HG03025 (cell line): ENCODE results near the gene AHI1.
"Not testable (repeated sequence)": the region's sequence is repeated elsewhere in the genome, so short reads cannot be mapped to it uniquely, and the experiment has no call there.

Experiments
- ATAC-seq: cut with Tn5 transposase; IDR thresholded peaks from one replicate; pipeline ENCODE4 v1.9.1; 2021; ENCODE audit warnings: mild to moderate bottlenecking, moderate library complexity; ENCODE audit not compliant: unreplicated experiment, low FRiP score

Gene AHI1

DNA sequence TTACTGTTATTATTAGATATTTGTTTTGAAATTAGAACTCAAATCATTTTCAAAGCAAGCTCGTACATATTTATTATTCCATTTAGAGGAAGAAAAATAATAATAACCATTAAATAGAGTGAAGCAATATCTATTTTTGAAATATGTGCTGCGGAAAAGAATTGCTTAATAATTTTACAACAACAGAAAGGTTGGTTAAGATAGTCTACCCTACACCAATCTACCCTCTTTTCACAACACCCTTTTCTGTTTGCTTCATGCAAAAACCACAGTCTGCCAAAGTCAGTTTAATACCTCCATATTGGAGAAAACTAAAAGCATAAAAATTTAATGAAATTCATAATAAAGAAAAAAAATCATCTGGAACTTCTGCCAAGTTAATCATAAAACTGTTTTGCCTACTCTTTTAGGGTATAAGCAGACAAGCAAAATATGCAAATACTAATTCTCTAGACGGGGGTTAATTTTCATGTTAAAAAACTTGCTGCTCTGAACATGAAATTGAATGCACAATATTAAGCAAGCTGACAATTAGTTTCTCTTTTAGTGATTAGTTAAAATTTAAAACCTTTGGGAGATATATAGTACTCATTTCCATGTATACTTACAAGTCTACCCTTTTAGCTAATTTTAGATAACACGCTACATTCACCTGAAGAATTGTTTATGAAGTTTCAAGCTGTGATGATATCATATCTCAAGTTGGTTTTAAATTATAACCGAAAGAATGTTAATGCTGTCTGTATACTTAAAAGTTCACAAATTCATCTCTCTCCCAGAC is 100.2 kb downstream of the AHI1 start:
- no peak for ATAC-seq

GRCh38 chr6:135395136-135395535 is 102.4 kb downstream of the AHI1 start:
- ATAC-seq = no peak

- no peak for ATAC-seq
Measured at GRCh38 chr6:135393289-135393688, 104.3 kb downstream of the AHI1 start.

DNA sequence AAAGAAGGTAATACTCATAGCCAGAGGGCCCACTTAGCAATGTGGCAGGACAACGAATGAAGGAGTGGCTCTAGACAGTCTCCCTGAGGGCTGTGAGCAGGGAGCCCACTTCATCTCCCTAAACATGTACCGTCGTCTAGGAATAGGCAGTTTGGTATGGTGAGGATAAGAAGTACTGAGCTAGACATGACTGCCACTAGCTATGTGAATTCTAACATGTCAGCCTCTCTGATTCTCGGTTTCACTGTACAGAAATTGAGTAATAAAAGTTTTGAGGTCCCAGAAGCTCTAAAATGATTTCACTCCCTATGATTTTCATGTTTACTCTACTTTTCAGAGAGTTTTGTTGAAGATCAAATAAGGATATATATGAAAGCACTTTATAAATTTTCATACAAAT is 107.1 kb downstream of the AHI1 start:
- no peak for ATAC-seq

DNA sequence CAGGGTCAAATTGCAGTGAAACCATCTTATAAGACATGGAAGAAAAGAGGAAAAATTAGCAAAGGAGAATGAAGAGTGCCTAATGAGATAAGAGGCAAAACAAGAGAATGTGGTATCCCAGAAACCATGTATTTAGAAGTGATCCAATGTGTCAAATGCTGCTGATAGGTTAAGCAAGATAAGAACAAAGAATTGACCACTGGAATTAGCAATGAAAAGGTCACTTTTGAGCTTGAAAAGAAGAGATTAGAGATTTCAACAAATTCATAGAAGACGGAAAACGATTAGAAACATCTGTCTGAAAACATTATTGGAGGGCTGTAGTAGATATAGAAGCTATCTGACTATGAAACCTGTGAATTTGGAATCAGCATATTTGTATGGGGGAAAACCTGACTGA is 112.2 kb downstream of the AHI1 start:
- no peak for ATAC-seq

DNA sequence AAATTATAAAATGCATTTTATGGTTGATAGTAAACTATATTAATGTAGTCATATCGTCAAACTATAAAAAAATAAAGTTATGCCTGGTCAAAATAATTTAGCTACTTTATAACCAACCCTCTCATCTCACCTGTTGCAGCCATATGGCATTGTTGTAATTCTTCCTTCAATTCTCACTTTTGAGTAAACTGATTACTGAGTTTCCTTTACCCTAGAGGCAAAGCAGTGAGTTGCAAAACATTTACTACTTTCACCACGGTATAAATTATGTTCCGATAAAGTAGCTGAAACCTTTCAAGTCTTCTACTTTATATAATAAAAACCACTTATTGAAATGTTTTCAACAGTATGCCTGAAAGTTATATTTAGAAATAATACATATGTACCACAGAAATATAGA is 113.8 kb downstream of the AHI1 start:
- no peak for ATAC-seq

DNA sequence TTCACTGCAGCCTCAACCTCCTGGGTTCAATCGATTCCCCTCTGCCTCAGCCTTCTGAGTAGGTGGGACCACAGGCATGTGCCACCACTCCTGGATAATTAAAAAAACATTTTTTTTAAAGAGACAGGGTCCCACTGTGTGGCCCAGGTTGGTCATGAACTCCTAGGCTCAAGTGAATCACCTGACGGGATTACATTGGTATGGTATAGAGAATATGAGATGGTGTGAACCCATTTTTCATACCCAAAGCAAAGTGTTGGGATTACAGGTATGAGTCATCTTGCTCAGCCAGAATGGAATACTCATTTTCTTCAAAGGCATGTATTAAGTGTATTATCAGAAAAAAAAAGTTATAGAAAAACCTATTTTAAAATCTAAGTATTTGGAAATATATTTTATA is 114.2 kb downstream of the AHI1 start:
- no peak for ATAC-seq

DNA sequence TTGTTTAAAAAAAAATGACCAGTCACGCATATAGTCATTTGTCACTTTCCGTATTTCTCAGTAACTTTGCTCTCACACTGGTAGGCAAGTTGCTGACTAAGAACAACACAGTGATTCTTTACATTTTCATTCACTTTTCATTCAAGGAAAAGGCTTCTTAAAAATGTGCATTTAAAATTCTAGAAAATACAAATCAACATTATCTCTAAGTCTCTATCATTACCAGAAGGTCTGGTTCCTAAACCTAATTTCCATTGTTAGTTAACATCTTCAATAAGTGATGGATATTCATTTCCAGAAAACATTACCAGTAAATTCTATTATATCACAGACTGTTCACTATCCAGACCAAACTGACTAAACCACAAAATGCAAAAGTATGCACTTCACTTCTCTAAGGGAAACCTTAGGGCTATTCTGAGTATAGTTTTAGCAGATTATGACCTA is 115.3 kb downstream of the AHI1 start:
- ATAC-seq = no peak

- ATAC-seq = no peak
Measured at GRCh38 chr6:135380793-135381192, 116.7 kb downstream of the AHI1 start.

GRCh38 chr6:135379647-135380046 is 117.9 kb downstream of the AHI1 start:
- no peak for ATAC-seq

- ATAC-seq = no peak
Measured at GRCh38 chr6:135372758-135373157, 124.8 kb downstream of the AHI1 start.

DNA sequence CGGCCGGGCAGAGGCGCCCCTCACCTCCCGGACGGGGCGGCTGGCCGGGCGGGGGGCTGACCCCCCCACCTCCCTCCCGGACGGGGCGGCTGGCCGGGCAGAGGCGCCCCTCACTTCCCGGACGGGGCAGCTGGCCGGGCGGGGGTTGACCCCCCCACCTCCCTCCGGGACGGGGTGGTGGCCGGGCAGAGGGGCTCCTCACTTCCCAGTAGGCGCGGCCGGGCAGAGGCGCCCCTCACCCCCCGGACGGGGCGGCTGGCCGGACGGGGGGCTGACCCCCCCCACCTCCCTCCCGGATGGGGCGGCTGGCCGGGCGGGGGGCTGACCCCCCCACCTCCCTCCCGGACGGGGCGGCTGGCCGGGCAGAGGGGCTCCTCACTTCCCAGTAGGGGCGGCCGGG is 133.9 kb downstream of the AHI1 start:
- not testable (repeated sequence) for ATAC-seq

GRCh38 chr6:135362124-135362523 is 135.4 kb downstream of the AHI1 start:
- ATAC-seq = no peak

DNA sequence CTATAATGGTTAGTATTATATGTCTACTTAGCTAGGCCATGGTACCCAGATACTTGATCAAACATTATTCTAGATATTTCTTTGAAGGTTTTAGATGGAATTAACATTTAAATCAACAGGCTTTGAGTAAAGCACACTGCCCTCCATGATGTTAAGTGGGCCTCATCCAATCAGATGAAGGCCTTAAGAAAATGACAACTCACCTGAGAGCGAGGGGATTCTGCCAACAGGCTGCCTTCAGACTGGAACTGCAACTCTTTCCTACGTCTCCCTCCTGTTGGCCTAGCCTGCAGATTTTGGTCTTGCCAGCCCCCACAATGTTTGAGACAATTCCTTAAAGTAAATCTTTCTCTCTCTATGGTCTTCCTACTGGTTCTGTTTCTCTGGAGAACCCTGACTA is 137.3 kb downstream of the AHI1 start:
- no peak for ATAC-seq

DNA sequence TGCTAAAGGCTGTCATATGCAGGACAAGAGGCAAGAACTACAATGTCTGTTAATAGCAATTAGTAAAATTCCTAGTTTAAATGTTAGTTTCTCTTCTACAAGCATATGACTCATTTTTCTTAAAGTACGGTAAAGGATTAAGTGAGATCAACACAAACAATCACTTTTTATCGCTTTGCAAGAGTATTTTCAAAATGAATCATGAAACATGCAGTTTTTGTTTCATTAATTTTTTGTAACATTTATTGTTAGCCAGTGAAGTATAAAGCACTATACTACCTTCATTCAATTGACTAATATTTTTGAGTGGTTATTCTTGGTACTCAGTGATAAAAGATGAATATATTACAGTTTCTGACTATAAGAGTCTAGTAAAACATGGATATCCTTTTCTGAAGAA is 138.6 kb downstream of the AHI1 start:
- ATAC-seq = no peak

DNA sequence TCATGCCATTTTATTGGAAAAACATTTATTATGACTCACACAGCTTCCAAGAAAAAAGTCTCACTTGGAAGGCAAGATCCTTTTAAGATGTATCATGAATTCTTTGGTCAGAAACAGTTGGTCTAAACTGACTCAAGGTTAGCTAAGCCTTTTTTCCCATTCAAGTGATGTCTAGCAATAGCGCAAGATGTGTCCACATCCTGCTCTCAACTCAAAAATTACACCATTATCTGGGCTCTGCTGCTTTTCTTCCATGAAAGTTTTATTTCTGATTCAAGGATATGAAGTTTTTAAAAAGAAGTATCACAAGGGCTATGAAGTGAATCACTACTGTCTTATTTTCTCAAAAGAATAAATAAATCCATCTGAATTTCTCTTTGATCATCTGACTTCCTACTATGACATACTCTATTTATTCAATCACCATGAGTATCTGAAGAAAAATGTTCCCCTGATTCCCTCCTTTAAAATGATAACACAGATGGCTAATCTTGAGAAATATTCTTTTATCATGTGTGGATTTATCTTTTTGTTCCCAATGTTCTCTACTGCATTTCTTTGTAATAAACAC is 139.2 kb downstream of the AHI1 start:
- ATAC-seq = no peak

- no peak for ATAC-seq
Measured at GRCh38 chr6:135354407-135354806, 143.1 kb downstream of the AHI1 start.

GRCh38 chr6:135353113-135353512 is 144.4 kb downstream of the AHI1 start:
- ATAC-seq = no peak

DNA sequence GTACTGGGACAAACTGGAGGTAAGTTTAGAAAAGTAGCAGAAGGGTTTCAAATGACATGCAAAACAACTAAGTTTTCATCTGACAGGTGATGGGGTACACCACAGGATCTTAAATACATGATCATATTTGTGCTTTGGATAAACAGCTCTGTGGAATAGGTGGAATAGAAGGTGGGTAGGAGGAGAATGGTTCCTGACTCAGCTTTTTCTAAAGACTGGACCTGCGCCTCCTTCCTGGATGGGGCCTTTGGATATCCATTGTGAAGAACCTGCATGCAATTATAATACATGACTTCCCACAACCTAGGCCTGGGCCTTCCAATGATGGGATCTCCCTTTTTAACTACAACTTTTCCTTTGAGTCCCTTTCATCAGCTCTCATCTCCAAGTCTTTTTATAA is 145.9 kb downstream of the AHI1 start:
- no peak for ATAC-seq

DNA sequence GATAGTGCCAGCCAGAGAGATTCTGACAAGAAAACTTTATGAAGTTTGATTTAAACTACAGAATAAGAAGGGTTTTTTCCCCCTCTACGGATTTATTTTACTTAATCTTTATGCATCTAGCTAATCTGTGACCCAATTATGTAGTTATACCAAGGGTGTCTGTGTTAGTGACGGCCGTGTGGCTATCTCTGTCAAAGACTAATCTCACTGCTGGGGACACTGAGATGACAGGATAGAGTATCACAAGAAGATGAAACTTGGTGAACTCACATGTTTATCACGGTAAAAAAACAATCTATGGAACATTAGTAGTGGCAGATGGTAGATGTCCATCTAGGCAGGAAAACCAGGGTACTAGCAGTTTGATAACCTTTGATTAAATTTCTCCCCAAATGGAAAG is 149.7 kb downstream of the AHI1 start:
- no peak for ATAC-seq

- ATAC-seq = no peak
Measured at GRCh38 chr6:135346747-135347146, 150.8 kb downstream of the AHI1 start.

DNA sequence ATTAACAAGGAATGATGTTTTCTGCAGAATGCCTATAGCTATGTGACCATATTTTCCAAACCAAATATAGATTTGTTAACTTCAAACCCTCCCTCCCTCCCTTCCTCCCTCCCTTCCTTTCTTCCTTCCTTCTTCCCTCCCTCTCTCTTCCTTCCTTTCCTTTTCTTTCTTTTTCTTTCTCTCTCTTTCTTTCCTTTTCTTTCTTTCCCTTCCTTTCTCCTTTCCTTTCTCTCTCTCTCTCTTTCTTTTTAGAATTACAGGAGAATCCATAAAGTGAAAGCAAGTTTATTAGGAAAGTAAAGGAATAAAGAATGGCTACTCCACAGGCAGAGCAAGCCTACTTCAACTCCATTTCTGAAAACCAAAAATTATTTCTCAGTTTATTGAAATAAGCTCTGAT is 153.0 kb downstream of the AHI1 start:
- no peak for ATAC-seq
